GM19455 (cell line): ENCODE data around the gene URI1.
A peak's percentile ranks its signal among the peaks of the same experiment; 100 is the strongest.
"Not testable (repeated sequence)": the region's sequence is repeated elsewhere in the genome, so short reads cannot be mapped to it uniquely, and the experiment has no call there.

Experiments
- ATAC-seq: cut with Tn5 transposase; IDR thresholded peaks from one replicate; pipeline ENCODE4 v1.9.1; 2021; ENCODE audit not compliant: unreplicated experiment

URI1 gene

GRCh38 chr19:29942404-29943261 is 594 bp downstream of the URI1 start:
- ATAC-seq = peak; percentile 69

- ATAC-seq = no peak
Observed at GRCh38 chr19:29943615-29944014, 1.6 kb downstream of the URI1 start.

GRCh38 chr19:29944390-29945012 is 2.5 kb downstream of the URI1 start:
- no peak for ATAC-seq

- ATAC-seq = no peak
Observed at GRCh38 chr19:29945017-29945416, 3.0 kb downstream of the URI1 start.

- ATAC-seq = no peak
Observed at GRCh38 chr19:29945433-29945832, 3.4 kb downstream of the URI1 start.

- no peak for ATAC-seq
Observed at GRCh38 chr19:29946645-29947044, 4.6 kb downstream of the URI1 start.

- ATAC-seq = no peak
Observed at GRCh38 chr19:29947871-29948270, 5.8 kb downstream of the URI1 start.

- not testable (repeated sequence) for ATAC-seq
Observed at GRCh38 chr19:29948759-29949470, 6.9 kb downstream of the URI1 start.

- no peak for ATAC-seq
Observed at GRCh38 chr19:29952177-29952576, 10.1 kb downstream of the URI1 start.

GRCh38 chr19:29952646-29953045 is 10.6 kb downstream of the URI1 start:
- no peak for ATAC-seq

- no peak for ATAC-seq
Observed at GRCh38 chr19:29953352-29954247, 11.6 kb downstream of the URI1 start.

GRCh38 chr19:29956855-29957254 is 14.8 kb downstream of the URI1 start:
- ATAC-seq = no peak

- ATAC-seq = no peak
Observed at GRCh38 chr19:29961311-29961710, 19.3 kb downstream of the URI1 start.

GRCh38 chr19:29962793-29963192 is 20.8 kb downstream of the URI1 start:
- no peak for ATAC-seq

GRCh38 chr19:29963576-29963975 is 21.5 kb downstream of the URI1 start:
- ATAC-seq = no peak

- ATAC-seq = no peak
Observed at GRCh38 chr19:29964171-29964570, 22.1 kb downstream of the URI1 start.

GRCh38 chr19:29965492-29965891 is 23.5 kb downstream of the URI1 start:
- no peak for ATAC-seq

- ATAC-seq = not testable (repeated sequence)
Observed at GRCh38 chr19:29966142-29966541, 24.1 kb downstream of the URI1 start.

- no peak for ATAC-seq
Observed at GRCh38 chr19:29966588-29967249, 24.7 kb downstream of the URI1 start.

- no peak for ATAC-seq
Observed at GRCh38 chr19:29967623-29968022, 25.6 kb downstream of the URI1 start.
